GM23338 (cell line): ENCODE results near the gene IRS1. TPM values are rescaled to one million over a fixed set of nuclear protein-coding genes. Genes with fewer than 3 reads are reported as not detected.
"Not testable (repeated sequence)": the region's sequence is repeated elsewhere in the genome, so short reads cannot be mapped to it uniquely, and the experiment has no call there.

Source experiments
- ATAC-seq: fragments of 200-7000 bp; cut with Tn5 transposase; 3 replicates; pipeline ENCODE4 v1.9.1; 2020
- DNase-seq: peaks from one replicate; pipeline ENCODE4 v3.0.0-alpha.2; 2015; ENCODE audit warnings: low spot score
- H2AFZ ChIP-seq: fragments of 200-600 bp; sonication (generic); 2 replicates; pipeline ENCODE4 v1.8.0; 2016; ENCODE audit warnings: antibody characterized with exemption, mild to moderate bottlenecking, moderate library complexity
- H3F3A ChIP-seq: fragments of 200-600 bp; sonication (generic); replicated peaks from 2 replicates; pipeline ENCODE4 v1.8.0; 2017; ENCODE audit warnings: antibody characterized with exemption, mixed run types, low read depth
- H3K27ac ChIP-seq: fragments of 200-600 bp; sonication (generic); 2 replicates; pipeline ENCODE4 v1.6.1; 2016; ENCODE audit warnings: low read depth
- H3K27me3 ChIP-seq: fragments of 200-600 bp; sonication (generic); 2 replicates; pipeline ENCODE4 v1.8.0; 2016; ENCODE audit warnings: mild to moderate bottlenecking, mixed run types, moderate library complexity; ENCODE audit not compliant: insufficient read depth
- H3K36me3 ChIP-seq: fragments of 200-600 bp; sonication (generic); 2 replicates; pipeline ENCODE4 v1.8.0; 2016; ENCODE audit warnings: mild to moderate bottlenecking; ENCODE audit not compliant: insufficient read depth
- H3K4me1 ChIP-seq: fragments of 200-600 bp; sonication (generic); 2 replicates; pipeline ENCODE4 v1.8.0; 2016; ENCODE audit warnings: mild to moderate bottlenecking, moderate library complexity; ENCODE audit not compliant: insufficient read depth
- H3K4me2 ChIP-seq: fragments of 200-600 bp; sonication (generic); 2 replicates; pipeline ENCODE4 v1.7.1; 2017; ENCODE audit warnings: mixed run types
- H3K4me3 ChIP-seq: fragments of 200-600 bp; sonication (generic); 2 replicates; pipeline ENCODE4 v1.6.1; 2016; ENCODE audit warnings: mixed run types
- H3K79me2 ChIP-seq: fragments of 200-600 bp; sonication (generic); replicated peaks from 2 replicates; pipeline ENCODE4 v1.8.0; 2017; ENCODE audit warnings: mild to moderate bottlenecking; ENCODE audit not compliant: insufficient read depth
- H3K9me2 ChIP-seq: fragments of 200-600 bp; sonication (generic); 2 replicates; pipeline ENCODE4 v1.8.0; 2017; ENCODE audit not compliant: insufficient read depth
- H4K20me1 ChIP-seq: fragments of 200-600 bp; sonication (generic); replicated peaks from 2 replicates; pipeline ENCODE4 v1.8.0; 2017; ENCODE audit warnings: mild to moderate bottlenecking; ENCODE audit not compliant: insufficient read depth
- H3K27ac Mint-ChIP-seq: 2 replicates; pipeline ENCODE4 v1.8.0; 2020; ENCODE audit warnings: inconsistent platforms, mild to moderate bottlenecking, moderate library complexity, mixed read lengths
- H3K27me3 Mint-ChIP-seq: 3 replicates; pipeline ENCODE4 v1.8.0; 2022; ENCODE audit warnings: low read depth, mild to moderate bottlenecking, moderate library complexity, mixed read lengths, inconsistent platforms; ENCODE audit not compliant: insufficient read depth, poor library complexity
- H3K36me3 Mint-ChIP-seq: 3 replicates; pipeline ENCODE4 v1.8.0; 2021; ENCODE audit warnings: low read depth, mild to moderate bottlenecking, inconsistent platforms, moderate library complexity, mixed read lengths
- H3K4me1 Mint-ChIP-seq: 3 replicates; pipeline ENCODE4 v1.8.0; 2020; ENCODE audit warnings: mild to moderate bottlenecking, inconsistent platforms, mixed read lengths
- H3K4me3 Mint-ChIP-seq: 3 replicates; pipeline ENCODE4 v1.8.0; 2021; ENCODE audit warnings: moderate library complexity, mild to moderate bottlenecking, inconsistent platforms, mixed read lengths
- H3K9me3 Mint-ChIP-seq: 3 replicates; pipeline ENCODE4 v1.8.0; 2020; ENCODE audit warnings: moderate library complexity, mild to moderate bottlenecking, inconsistent platforms, mixed read lengths
- CREB1 ChIP-seq: fragments of 250-450 bp; sonication (Bioruptor Pico); IDR thresholded peaks from 2 replicates; pipeline ENCODE4 v1.5.0; 2020; ENCODE audit warnings: low read depth, mild to moderate bottlenecking, moderate library complexity
- CTCF ChIP-seq, 2 experiments: fragments of 200-600 bp in 1 of 2; sonication (generic) in 1 of 2; conservative IDR thresholded peaks; 2 replicates each; pipeline versions ENCODE4 v1.5.1 to v1.6.1; 2016 to 2017; ENCODE audit warnings: antibody characterized with exemption in 2 of 2, low read depth in 2 of 2, mild to moderate bottlenecking in 2 of 2, moderate library complexity in 1 of 2
- EZH2 ChIP-seq: fragments of 200-600 bp; sonication (generic); IDR thresholded peaks from one replicate; pipeline ENCODE4 v1.8.0; 2017; ENCODE audit warnings: antibody characterized with exemption, mild to moderate bottlenecking, low read depth; ENCODE audit not compliant: unreplicated experiment
- JUNB ChIP-seq: IDR thresholded peaks from one replicate; pipeline ENCODE4 v1.6.1; 2016; ENCODE audit warnings: antibody characterized with exemption; ENCODE audit not compliant: unreplicated experiment
- NANOG ChIP-seq: IDR thresholded peaks from 2 replicates; pipeline ENCODE4 v1.6.1; 2016; ENCODE audit warnings: antibody characterized with exemption, borderline replicate concordance
- POLR2AphosphoS5 ChIP-seq: IDR thresholded peaks from 2 replicates; pipeline ENCODE4 v1.6.1; 2016; ENCODE audit warnings: antibody characterized with exemption, low read depth
- REST ChIP-seq: IDR thresholded peaks from one replicate; pipeline ENCODE4 v1.6.1; 2018; ENCODE audit warnings: antibody characterized with exemption; ENCODE audit not compliant: unreplicated experiment
- STAT1 ChIP-seq: IDR thresholded peaks from one replicate; pipeline ENCODE4 v1.6.1; 2016; ENCODE audit warnings: antibody characterized with exemption; ENCODE audit not compliant: unreplicated experiment
- ZNF331 ChIP-seq: fragments of 250-450 bp; sonication (Bioruptor Pico); IDR thresholded peaks from 2 replicates; pipeline ENCODE4 v1.5.0; 2020; ENCODE audit warnings: low read depth, mild to moderate bottlenecking, moderate library complexity
- ZNF462 ChIP-seq: fragments of 250-450 bp; sonication (Bioruptor Pico); IDR thresholded peaks from 2 replicates; pipeline ENCODE4 v1.5.0; 2020; ENCODE audit warnings: mild to moderate bottlenecking, moderate library complexity
- polyA plus RNA-seq: library from polyadenylated mRNA; unstranded; fragments of >200 nt; fragmentation: Nextera tagmentation; extraction: Ambion mirVana; gene quantifications from 2 replicates; pipeline ENCODE4 v1.2.1, GENCODE V29; 2016
- total RNA-seq: library from RNA; depleted of rRNA; stranded (reverse); fragments of >200 nt; shearing (Covaris generic); gene quantifications from 2 replicates; pipeline ENCODE4 v1.2.3, GENCODE V29; 2014

The IRS1 gene
- total and polyA plus RNA-seq, 2 experiments from 2014 or later = 6.9 to 26.2 TPM

DNA sequence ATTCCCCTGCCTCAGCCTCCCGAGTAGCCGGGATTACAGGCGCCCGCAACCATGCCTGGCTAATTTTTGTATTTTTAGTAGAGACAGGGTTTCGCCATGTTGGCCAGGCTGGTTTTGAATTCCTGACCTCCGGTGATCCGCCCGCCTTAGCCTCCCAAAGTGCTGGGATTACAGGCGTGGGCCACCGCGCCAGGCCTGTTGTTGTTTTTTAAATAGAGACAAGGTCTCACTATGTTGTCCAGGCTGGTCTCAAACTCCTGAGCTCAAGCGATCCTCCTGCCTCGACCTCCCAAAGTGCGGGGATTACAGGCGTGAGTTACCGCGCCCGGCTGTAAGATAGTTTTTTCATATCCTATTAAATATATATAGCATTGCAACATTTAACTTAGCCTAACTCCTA lies 35.3 kb upstream of the IRS1 start:
- H3K27me3 ChIP-seq, H3K9me2 ChIP-seq, H4K20me1 ChIP-seq, H3K9me3 Mint-ChIP-seq, ATAC-seq, H3K27ac Mint-ChIP-seq, H3K36me3 Mint-ChIP-seq, H3K27me3 Mint-ChIP-seq, H3K27ac ChIP-seq, DNase-seq, H3K36me3 ChIP-seq, H2AFZ ChIP-seq: not testable (repeated sequence)
- peak overlapping the region; percentile 53 for H3K4me3 ChIP-seq
- H3F3A ChIP-seq = peaks cover 10% of the 10 kb centered on the region; the same call in 1 of the 2 replicates
- H3K4me1 ChIP-seq = peaks cover 16% of the 10 kb centered on the region
- peaks cover 16% of the 10 kb centered on the region; the same call in 1 of the 2 replicates for H3K79me2 ChIP-seq
- peaks cover 15% of the 10 kb centered on the region for H3K4me1 Mint-ChIP-seq
- H3K4me2 ChIP-seq = peak overlapping the region; percentile 76
- peak overlapping the region; percentile 89 for H3K4me3 Mint-ChIP-seq

- no peaks in the 10 kb centered on the region; the same call in 1 of the 2 replicates for H4K20me1 ChIP-seq
- H3F3A ChIP-seq = peaks cover 10% of the 10 kb centered on the region; the same call in 1 of the 2 replicates
- DNase-seq (no peak), ATAC-seq (no peak)
- peaks cover 10% of the 10 kb centered on the region; the same call in 1 of the 2 replicates for H3K79me2 ChIP-seq
- H3K27ac Mint-ChIP-seq = no peak overlapping the region
- H2AFZ ChIP-seq = no peak overlapping the region
- H3K9me2 ChIP-seq = no peaks in the 10 kb centered on the region
- peaks cover 14% of the 10 kb centered on the region for H3K4me1 ChIP-seq
- no peak overlapping the region for H3K4me3 Mint-ChIP-seq
- peaks cover 5% of the 10 kb centered on the region for H3K27me3 Mint-ChIP-seq
- no peak overlapping the region for H3K27ac ChIP-seq
- no peak overlapping the region for H3K4me3 ChIP-seq
- no peaks in the 10 kb centered on the region; the same call in 2 of the 3 replicates for H3K9me3 Mint-ChIP-seq
- no peaks in the 10 kb centered on the region; the same call in 2 of the 3 replicates for H3K36me3 Mint-ChIP-seq
- peaks cover 9% of the 10 kb centered on the region; the same call in 1 of the 2 replicates for H3K27me3 ChIP-seq
- no peaks in the 10 kb centered on the region for H3K36me3 ChIP-seq
- H3K4me1 Mint-ChIP-seq = peaks cover 4% of the 10 kb centered on the region
- no peak overlapping the region for H3K4me2 ChIP-seq
- TF ChIP-seq NANOG = no peak
- no peak for TF ChIP-seq ZNF331 (CRISPR knock-in tag)
- TF ChIP-seq REST = no peak
- TF ChIP-seq JUNB = no peak
- TF ChIP-seq CREB1 = no peak
- no peak for TF ChIP-seq EZH2
- no peak for TF ChIP-seq POLR2AphosphoS5
- TF ChIP-seq ZNF462 (CRISPR knock-in tag) = no peak
- no peak for TF ChIP-seq STAT1
- TF ChIP-seq CTCF (conservative IDR thresholded peaks at IDR 0.05; ENCODE audit: low read depth in 2 of 2) = no peak
Observed at GRCh38 chr2:226832061-226832460, 32.4 kb upstream of the IRS1 start.
